HG03103 (cell line): ENCODE measurements around the gene ERLIN1.
A peak's percentile ranks its signal among the peaks of the same experiment; 100 is the strongest.

Experiments
- ATAC-seq: cut with Tn5 transposase; IDR thresholded peaks from one replicate; pipeline ENCODE4 v1.9.1; 2021; ENCODE audit warnings: low read depth; ENCODE audit not compliant: unreplicated experiment

ERLIN1 gene

DNA sequence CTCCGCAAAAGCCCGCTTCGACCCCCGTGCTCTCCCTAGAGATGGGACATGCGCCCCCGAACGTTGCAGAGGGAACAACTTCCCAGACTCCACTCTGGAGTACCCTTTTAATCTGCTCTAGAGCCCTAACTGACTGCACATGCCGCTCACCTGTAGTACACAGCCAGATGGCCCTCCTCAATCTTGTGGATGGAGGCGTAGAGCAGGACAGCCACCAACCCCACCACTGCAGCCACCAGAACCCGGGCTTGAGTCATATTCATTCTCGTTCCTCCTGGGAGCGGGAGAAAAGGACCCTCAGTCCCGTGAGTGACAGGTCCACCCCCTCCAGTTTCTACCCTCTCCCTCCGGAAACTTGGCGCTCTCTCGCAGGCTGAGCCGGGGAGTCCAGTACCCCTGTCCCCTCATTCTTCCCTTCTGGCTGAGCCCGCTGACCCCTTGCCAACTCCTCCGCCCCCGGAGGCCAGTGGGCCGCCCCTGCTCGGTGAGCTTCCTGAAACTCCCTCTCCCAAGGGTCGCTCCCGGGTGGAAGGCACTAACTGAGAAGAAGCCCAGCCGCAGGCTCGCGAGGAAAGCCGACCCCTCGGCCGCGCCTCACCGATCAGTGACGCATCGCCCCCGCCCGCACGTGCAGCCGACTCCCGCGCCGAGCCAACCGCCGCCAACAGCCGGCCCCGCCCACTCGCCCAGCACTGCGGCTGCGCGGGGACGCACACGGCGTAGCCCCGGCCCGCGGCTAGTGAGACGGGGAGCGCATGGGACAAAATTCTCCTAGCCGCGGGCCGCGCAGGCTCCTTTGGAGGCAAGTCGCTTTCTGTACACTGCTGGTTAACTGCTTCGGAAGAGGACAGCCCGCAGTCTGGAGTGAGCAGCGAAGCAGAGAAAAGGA is at the start of gene ERLIN1:
ERLIN1 (minus strand) TSS at position 666 of the 889 bp plus-strand sequence; CDS start at position 263, 403 bp downstream.
- ATAC-seq = peak; percentile 77

DNA sequence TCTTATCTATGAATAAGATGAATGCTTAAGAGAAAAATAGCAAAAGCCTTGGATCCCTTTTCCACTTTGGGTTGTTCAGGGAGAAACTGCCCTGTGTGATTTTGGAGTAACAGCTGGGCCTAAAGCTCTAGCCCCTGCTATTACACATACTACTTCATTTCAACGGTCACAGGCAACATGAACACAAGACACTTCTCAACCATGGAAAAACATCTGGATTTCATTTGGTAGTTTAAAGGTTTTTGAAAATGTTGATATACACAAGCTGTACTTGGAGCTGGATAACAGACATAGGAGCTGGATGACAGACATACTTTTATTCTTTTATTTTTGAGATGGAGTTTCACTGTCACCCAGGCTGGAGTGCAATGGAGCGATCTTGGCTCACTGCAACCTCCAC is 46.3 kb upstream of the ERLIN1 start:
- ATAC-seq = no peak

DNA sequence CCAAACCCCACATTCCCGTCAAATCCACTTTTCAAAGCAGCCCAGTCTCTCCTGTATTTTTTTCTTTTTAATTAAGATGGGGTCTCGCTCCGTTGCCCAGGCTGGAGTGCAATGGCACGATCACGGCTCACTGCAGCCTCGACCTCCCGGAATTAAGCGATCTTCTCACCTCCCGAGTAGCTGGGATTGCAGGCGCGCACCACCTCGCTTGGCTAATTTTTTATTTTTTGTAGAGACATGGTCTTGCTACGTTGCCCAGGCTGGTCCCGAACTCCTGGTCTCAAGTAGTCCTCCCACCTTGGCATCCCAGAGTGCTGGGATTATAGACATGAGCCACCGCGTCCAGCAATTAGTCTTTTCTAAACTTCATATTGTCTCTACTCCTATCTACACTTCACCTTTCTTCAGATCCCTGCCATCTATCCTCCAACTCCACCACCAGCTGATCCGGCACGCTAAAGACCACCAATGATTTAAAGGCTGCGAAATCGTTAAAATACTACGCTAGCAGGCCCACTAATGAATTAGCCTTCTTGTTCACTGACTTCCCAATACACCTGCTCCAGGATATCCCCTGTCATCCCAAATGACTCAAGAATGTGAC is 44.1 kb upstream of the ERLIN1 start:
- ATAC-seq = no peak

DNA sequence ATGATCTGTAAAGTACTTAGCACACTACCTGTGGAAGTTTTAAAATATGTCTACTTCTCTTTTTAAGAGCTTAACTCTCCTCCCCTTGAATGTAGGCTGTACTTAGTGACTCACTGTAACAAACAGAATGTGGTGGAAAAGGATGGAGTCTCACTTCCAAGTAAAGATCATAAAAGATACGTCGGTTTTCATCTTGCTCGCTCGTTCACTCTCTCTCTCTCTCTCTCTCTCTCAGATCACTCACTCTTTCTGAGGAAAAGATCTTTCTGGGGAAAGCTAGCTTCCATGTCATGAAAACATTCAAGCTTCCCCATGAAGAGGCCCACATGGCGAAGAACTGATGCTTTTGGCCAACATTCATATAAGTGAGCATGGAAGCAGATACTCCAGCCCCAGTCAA is 38.0 kb upstream of the ERLIN1 start:
- ATAC-seq = no peak

DNA sequence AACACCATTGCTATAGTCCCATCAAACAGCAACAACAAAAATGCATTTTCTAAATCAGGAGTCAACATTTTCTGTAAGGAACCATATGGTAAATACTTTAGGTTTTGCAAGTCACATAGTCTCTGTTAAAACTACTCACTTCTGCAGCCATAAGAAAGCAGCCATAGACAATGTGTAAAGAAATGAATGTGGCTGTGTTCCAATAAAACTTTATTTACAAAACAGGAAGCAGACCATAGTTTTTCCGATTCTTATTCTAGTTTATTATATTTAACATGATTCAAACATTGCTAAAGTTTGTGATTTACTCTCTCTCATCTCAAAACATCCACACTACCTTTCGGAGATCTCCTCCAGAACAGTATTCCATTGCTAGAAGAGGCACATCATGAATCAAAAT is 36.7 kb upstream of the ERLIN1 start:
- no peak for ATAC-seq

DNA sequence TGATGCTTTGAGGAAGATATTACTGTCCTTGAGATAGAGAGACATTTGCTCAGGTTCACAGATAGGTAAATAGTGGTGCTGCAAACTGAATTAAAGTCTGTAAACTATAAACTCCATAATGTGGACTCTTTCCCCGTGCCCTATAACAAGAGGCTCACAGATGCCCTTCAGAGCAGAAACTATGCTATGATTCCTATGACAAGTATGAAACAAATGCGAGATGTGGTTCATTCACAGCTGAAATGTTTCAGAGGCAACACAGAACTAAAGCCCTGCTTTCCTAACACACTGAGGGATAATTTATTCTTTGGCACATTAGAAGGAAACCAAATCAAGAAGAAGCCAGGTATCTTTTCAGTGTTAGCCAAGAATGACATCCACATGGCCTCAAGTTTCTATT is 30.2 kb upstream of the ERLIN1 start:
- ATAC-seq = no peak

DNA sequence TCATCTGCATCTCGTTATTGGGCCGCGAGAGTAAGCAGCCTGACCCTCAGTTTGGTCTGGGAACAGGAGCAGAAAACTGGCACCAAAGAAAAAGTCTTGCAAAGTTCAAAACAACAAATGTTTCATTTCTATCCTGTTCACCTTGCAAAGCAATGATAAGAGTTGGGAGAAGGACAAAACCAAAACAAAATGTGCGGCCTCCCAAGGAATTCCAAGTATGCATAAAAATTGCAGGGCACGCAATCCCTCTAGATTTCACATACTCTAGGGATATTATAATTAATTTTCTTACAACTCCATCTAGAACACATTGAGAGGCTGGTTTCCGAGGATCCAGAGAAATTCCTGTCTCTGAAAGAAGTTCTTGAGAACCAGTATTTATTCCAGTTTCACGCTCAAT is 23.5 kb upstream of the ERLIN1 start:
- ATAC-seq = no peak

DNA sequence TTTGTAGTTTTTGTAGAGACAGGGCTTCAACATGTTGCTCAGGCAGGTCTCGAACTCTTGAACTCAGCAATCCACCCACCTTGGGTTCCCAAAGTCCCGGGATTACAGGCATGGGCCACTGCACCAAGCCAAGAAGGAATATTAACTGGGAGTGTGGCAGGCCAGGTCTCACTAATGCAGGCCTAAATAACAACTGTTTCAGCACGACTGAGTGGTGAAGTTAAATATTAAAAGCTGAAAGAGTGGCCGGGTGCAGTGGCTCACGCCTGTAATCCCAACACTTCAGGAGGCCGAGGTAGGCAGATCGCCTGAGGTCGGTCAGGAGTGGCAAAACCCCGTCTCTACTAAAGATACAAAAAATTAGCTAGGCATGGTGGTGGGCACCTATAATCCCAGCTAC is 22.4 kb upstream of the ERLIN1 start:
- ATAC-seq = no peak

DNA sequence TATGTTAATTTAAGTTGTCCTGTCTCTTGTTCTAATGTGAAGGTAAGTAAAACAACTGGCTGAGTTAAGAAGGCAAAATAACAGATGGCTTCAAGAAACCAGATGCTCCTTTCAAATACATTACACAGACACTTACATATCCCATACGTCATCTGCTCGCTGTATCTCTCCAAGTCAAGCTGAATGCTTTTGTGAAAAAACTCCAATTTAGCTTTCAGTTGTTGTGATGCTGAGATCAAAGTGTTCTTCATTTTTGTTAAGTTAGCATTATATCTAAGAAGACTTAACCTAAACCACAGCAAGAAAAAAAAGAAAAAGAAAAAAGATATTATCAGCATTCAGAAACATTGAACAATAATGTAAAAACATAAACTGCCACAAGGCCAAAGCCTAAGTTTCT is 18.5 kb upstream of the ERLIN1 start:
- no peak for ATAC-seq

DNA sequence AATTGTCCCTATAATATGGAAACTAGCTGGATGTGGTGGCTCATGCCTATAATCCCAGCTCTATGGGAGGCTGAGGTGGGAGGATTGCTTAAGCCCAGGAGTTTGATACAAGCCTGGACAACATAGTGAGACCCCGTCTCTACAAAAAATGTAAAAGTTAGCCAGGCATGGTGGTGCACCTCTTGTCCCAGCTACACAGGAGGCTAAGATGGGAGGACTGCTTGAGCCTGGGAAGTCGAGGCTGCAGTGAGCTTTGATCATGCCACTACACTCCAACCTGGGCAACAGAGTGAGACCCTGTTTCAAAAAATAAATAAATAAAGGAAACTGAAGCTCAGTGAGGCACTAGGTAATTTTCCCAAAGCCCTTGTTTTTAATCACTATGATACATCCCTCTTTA is 15.7 kb upstream of the ERLIN1 start:
- ATAC-seq = no peak

DNA sequence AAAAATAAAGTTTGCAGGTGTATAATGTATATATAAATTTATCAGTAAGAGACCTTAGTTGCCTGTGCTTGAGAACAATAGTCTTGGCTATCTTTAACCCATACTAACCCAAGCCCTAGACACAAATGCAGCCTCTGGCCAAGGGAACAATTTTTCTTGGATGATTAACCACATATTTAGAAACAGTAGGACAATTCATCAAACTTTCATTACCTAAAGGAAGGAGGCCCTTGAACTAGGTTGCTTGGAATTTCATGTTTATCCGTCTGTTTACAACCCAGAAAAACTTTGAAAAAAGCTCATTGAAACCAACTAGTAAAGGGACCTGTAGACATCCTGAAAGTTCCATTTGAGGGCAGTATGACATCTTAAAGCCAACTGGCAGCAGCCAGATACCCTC is 8.9 kb upstream of the ERLIN1 start:
- ATAC-seq = no peak

DNA sequence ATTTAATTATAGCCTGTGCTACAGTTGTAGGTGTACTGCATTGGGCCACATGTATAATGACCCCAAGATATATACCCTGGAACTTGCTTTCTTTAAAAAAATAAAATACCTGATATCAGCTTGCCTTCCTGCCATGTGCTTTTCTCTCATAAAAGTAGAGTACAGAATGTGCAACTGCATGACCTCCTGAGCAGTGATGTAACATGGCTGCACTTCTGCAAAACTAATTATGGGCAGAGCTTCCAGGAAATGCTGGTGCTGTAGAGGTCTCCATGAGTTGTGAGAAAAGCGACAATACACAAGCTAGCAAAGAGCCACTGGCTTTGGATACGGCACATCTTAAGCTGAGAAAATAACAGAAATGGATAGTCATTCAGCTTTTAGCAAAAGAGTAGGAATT is 6.5 kb upstream of the ERLIN1 start:
- ATAC-seq = no peak

DNA sequence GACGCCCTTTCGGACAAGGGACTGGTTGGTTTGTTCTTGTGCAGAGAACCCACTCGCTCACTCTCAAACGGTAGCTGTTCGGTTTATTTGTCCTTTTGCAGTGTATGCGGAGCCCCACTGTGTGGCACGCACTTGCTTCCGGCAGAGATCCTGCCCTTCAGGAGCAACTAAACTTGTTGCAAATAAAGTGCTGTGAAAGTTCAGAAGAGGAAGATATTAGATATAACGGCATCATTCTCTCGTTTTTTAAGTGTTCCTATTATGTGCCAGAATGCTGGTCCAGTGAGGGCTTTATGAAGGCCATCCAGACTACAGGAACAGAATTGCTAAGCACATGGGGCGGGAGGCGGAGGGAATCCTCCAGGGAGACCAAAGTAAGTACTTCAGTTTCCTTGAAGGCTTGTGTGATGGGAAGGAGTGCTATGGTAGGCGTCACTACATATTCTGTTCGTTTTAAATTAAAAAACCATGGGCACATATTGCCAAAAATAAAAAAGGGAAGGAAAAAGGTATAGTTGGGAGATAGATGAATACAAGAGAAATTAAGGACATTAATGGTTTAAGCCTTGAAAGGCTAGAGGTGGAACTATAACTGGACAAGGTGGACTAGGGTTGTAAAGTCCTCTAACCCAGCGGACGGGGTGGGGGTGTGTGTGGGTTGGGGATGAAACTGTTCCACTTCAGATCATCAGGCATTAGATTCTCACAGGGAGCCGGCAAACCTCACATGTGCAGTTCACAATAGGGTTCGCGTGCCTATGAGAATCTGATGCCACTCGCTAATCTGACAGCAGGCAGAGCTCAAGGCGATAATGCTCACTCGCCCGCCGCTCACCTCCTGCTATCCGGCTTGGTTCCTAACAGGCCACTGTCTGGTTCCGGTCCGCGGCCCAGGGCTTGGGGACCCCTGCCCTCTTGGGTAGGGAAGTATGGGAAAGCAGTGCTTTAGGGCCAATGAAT is 704 bp upstream of the ERLIN1 start:
- peak; percentile 38 for ATAC-seq

DNA sequence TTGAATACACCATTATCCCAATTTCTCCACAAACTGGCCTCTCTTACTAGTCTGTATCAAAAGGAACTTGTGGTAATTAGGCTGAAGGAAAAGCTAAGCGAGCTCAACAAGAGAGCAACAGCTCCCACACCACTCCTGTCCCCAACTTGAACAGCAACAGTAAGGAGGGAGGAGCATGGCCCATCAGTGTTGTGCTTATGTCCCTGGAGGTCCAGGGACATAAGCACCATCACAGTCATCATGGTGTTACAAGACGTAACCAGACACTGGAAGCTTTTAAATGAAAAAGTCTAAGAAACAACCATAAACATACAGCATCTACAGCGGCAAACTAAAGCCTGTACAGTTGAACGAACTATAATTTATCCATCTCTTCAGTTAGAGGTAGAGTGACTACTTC is 989 bp downstream of the ERLIN1 start:
- ATAC-seq = no peak

DNA sequence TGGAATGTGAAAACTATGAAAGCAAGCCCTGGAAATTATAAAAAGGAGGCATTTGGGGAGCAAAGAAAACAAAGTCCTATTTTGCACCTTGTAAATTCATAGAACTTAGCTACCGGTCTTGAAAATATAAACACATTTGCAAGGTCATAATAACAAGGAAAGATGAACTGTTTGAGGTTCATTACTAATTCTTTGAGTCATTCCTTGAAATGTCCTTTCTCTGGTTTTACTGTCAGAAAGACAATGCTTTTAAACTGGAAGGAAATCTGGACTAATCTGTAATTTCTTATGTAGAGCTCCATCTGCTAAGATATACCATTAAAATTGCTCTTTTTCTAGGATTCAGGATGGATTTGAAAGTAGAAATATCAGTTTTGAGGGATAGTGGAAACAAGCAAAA is 1.4 kb downstream of the ERLIN1 start:
- ATAC-seq = no peak

DNA sequence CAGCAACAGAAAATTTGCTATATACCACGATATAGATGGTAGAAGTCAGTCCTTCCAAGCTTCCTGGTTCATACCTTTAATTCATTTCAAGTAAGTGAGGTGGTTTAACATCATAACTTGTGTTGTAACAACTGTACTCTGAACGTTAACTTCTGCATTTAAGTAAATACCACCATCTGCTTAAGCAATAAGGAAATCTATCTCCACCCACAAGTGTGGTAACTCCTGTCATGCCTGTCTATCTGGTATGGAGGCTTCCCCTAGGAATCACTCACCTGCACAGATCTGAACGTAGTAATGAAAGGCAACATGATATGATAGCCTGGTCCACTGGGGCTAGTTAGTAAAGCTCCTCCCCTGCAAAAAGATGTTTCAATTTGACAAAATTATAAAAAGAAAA is 2.3 kb downstream of the ERLIN1 start:
- no peak for ATAC-seq

DNA sequence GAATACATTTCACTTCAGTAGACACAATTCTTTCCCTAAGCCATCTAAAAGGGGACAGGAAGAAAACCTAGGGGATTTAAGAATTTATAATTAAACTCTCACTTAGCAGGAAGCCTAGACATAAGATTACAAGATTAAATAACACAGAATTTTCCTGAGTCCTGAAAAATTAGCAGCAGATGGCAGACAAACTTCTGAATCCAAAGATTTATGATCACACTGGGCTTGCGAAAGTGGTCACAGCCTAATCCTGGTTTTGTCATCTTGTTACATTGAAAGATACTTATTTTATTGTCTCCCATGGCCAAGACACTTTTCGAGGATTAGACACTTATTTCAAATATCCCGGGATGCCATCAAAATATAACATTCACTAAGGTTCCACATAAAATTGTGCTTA is 2.9 kb downstream of the ERLIN1 start:
- no peak for ATAC-seq

DNA sequence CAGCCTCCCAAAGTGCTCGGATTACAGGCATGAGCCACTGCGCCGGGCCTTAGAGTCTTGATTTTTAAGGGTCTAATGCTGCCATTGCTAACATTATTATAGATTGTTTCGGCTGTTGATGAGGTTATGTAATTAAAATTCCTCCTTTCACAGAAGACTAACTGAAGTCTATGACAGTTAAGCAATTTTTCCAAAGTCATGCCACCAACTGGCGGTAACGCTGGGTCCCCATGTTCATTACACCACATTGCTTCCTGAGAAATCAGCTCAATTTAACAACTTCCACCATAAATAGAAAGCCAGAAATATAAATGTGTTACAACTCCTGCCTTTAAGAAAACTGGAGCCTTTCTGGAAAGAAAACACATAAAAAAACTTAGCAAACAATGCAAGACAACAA is 3.5 kb downstream of the ERLIN1 start:
- no peak for ATAC-seq

DNA sequence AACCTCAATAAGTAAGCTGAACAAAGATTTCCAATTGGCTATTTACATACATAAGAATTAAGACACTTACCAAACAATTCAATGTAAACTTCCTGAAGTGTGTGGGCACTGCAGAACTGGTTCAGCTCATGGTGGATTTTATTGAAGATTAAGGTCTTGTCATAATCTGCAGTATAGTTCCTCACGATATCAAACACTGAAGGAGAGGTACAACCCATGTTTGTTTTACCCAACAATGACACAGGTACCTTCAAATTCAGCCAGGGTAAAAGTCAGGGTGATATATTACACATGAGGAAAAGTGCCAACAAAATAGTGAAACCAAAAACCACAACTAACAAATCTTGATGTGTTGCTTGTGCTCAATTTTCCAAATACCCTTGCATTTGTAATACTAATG is 10.0 kb downstream of the ERLIN1 start:
- no peak for ATAC-seq

DNA sequence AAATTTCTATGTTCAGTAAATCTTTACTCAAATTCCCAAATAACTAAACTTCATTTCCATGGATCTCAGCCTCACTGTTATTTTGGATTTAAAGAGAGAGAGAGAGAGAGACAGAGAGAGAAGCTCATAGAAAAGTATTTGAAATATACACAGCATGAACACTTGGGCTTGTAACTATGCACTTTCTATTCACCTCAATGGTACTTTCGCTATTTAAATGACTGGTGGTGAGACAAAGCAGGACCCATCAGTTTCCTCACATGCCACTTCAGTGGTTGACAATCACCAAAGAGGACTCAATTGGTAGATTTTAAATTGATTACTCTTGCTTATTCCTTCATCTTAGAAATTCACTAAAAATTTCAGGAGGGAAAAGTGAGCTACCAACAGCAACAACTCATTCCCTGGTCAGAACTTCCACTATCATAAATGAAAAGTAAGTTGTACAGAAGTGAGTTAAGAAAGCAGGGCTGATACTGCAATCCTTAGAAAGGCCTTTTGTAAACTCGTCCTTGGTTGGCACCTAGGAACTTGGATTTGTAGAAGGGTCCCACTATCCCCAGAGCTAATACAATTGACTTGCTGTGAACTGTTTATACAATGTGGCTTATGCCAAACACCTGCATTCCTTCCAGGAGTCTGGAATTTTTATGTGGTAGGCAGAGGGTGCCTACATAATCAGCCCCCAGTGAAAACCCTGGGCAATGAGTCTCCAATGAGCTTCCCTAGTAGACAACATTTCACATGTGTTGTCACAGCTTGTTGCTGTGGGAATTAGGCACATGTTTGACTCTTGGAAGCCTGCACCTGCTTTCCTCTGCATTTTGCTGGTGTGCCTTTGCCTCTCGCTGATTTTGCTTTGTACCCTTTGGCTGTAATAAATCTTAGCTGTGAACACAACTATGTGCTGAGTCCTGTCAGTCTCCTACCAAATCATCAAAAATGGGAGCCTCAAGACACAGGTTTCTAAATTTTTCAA is 10.8 kb downstream of the ERLIN1 start:
- ATAC-seq = no peak
